ENCODE measurements around the gene AQP6.
"Not testable (repeated sequence)": the region's sequence is repeated elsewhere in the genome, so short reads cannot be mapped to it uniquely, and the experiment has no call there.

Gene AQP6

GRCh38 chr12:49973361-49973830 is 649 bp downstream of the AQP6 start:
- DNase-seq = no peak

GRCh38 chr12:49974231-49974675 is 1.5 kb downstream of the AQP6 start:
- no peak for DNase-seq

- no peak for DNase-seq
Observed at GRCh38 chr12:49974677-49975317, 2.0 kb downstream of the AQP6 start.

GRCh38 chr12:49975318-49975761 is 2.6 kb downstream of the AQP6 start:
- DNase-seq = no peak

GRCh38 chr12:49976557-49976956 is 3.8 kb downstream of the AQP6 start:
- no peak for DNase-seq

GRCh38 chr12:49978125-49978524 is 5.4 kb downstream of the AQP6 start:
- no peak for DNase-seq

GRCh38 chr12:49979016-49979586 is 6.4 kb downstream of the AQP6 start:
- DNase-seq = no peak

GRCh38 chr12:49979791-49980190 is 7.0 kb downstream of the AQP6 start:
- no peak for DNase-seq

- no peak for DNase-seq
Observed at GRCh38 chr12:49980501-49981349, 8.0 kb downstream of the AQP6 start.

GRCh38 chr12:49982246-49983087 is 9.7 kb downstream of the AQP6 start:
- no peak for DNase-seq

GRCh38 chr12:49983892-49984291 is 11.1 kb downstream of the AQP6 start:
- DNase-seq = no peak

- no peak for DNase-seq
Observed at GRCh38 chr12:49984476-49985359, 12.0 kb downstream of the AQP6 start.

GRCh38 chr12:49985981-49986380 is 13.2 kb downstream of the AQP6 start:
- no peak for DNase-seq

- DNase-seq = not testable (repeated sequence)
Observed at GRCh38 chr12:49986476-49986875, 13.7 kb downstream of the AQP6 start.

GRCh38 chr12:49987625-49988303 is 15.0 kb downstream of the AQP6 start:
- DNase-seq = no peak

- DNase-seq = not testable (repeated sequence)
Observed at GRCh38 chr12:49989400-49989799, 16.7 kb downstream of the AQP6 start.

GRCh38 chr12:49990273-49990672 is 17.5 kb downstream of the AQP6 start:
- DNase-seq = no peak

GRCh38 chr12:49998453-49998852 is 25.7 kb downstream of the AQP6 start:
- no peak for DNase-seq

- no peak for DNase-seq
Observed at GRCh38 chr12:50003595-50003994, 30.8 kb downstream of the AQP6 start.

GRCh38 chr12:50004696-50005095 is 31.9 kb downstream of the AQP6 start:
- DNase-seq = no peak

GRCh38 chr12:50005175-50005574 is 32.4 kb downstream of the AQP6 start:
- no peak for DNase-seq

All from stimulated activated CD4-positive, alpha-beta T cell treated with anti-CD3 and anti-CD28 coated beads, Interleukin-12 subunit alpha, Interleukin-12 subunit beta, amount 100 ng/mL, for 4 hours (primary cell).